Embryonic facial prominence (tissue), 1 donor: ENCODE measurements around the gene HGS.

Source experiments
- DNase-seq: peaks from one replicate; pipeline ENCODE4 v3.0.0-alpha.2; 2016; ENCODE audit errors: extremely low spot score

Gene HGS

GRCh38 chr17:81683584-81684441 lies at the start of gene HGS, which contains the start of gene ARL16:
Gene HGS (plus strand): TSS chr17:81684011. CDS start chr17:81684067, 56 bp downstream.
Gene ARL16 (minus strand): TSS chr17:81683797. CDS start chr17:81683753, 44 bp downstream.
- DNase-seq, result peak; percentile 97

- DNase-seq, result no peak
These were observed 48.4 kb upstream of the HGS start for GRCh38 chr17:81635431-81635830.

- no peak for DNase-seq
These were observed 47.8 kb upstream of the HGS start for GRCh38 chr17:81635973-81636504.

GRCh38 chr17:81636505-81637288 lies 47.1 kb upstream of the HGS start, which contains the start of the genes NPLOC4 and TSPAN10:
Gene NPLOC4 (minus strand): TSS chr17:81637112. CDS start chr17:81636930, 182 bp downstream.
Gene TSPAN10 (plus strand): TSS chr17:81637196. CDS start chr17:81642413, 5,217 bp downstream.
- peak; percentile 83 for DNase-seq

- no peak for DNase-seq
These were observed 45.1 kb upstream of the HGS start for GRCh38 chr17:81638683-81639082.

- no peak for DNase-seq
These were observed 43.8 kb upstream of the HGS start for GRCh38 chr17:81640011-81640410.

- DNase-seq, result no peak
These were observed 41.9 kb upstream of the HGS start for GRCh38 chr17:81641825-81642489.

GRCh38 chr17:81644496-81644895 lies 39.3 kb upstream of the HGS start:
- DNase-seq, result no peak

GRCh38 chr17:81644976-81645952 lies 38.5 kb upstream of the HGS start:
- DNase-seq, result no peak

GRCh38 chr17:81646869-81647600 lies 36.8 kb upstream of the HGS start:
- DNase-seq, result no peak

- no peak for DNase-seq
These were observed 36.2 kb upstream of the HGS start for GRCh38 chr17:81647640-81648012.

GRCh38 chr17:81648013-81648706 lies 35.7 kb upstream of the HGS start:
- DNase-seq, result no peak

- no peak for DNase-seq
These were observed 35.1 kb upstream of the HGS start for GRCh38 chr17:81648707-81649085.

- no peak for DNase-seq
These were observed 32.9 kb upstream of the HGS start for GRCh38 chr17:81650951-81651350.

GRCh38 chr17:81651692-81652091 lies 32.1 kb upstream of the HGS start:
- no peak for DNase-seq

GRCh38 chr17:81652906-81653771 lies 30.7 kb upstream of the HGS start:
- no peak for DNase-seq

GRCh38 chr17:81655378-81656117 lies 28.3 kb upstream of the HGS start:
- DNase-seq, result no peak
